ENCODE data around the gene TIPARP.

TIPARP gene

DNA sequence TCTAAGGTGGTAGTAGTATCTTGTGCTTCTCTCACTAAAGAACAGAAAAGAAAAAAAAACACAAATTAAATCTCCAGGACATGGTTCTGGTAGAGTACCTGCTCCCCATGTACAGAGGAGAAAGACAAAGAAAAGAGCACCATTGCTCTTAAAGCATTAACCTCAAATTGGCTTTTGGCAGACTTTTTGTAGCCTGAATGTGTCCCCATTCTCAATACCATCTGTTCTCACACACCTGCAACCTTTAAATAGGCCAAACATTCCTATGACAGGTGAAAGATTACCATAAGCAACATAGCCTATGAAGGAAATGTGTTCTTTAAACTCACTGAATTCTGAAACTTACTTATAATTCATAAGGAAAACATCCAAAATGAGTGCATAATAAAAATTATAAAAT lies 68.0 kb downstream of the TIPARP start:
- no peak for DNase-seq (ENCODE audit: low spot score)

DNA sequence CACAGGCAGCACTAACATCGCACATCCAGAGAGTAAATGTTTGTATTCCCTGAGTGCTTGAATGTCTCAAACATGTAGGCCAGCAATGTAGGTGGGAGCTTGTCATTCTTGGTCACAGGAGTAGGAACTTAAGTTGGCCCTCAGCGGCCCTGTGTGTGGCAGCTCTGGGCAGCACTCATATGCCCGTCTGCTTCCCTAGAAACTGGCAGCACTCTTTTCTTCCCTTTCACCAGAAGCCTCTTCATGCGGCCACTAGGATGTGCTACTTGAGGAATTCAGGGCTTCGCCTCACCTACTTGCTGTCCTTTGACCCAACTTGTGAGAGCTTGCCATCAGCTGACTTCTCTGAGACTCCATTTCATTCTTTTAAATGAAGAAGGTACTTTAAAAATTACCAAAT lies 69.5 kb downstream of the TIPARP start:
- no peak for DNase-seq (ENCODE audit: low spot score)

DNA sequence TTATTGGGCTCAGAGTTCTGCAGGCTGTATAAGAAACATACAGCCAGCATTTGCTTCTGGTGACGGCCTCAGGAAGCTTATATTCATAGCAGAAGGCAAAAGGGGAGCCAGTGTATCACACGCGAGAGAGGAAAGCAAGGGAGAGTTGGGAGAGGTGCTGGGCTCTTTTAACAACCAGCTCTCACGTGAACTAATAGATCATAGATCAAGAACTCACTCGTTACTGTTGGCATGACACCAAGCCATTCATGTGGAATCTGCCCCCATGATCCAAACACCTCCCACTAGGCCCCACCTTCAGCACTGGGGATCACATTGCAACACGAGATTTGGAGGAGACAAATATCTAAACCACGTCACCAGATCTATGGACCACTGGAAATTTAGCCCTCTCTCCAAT lies 70.2 kb downstream of the TIPARP start:
- DNase-seq (ENCODE audit: low spot score) = no peak

DNA sequence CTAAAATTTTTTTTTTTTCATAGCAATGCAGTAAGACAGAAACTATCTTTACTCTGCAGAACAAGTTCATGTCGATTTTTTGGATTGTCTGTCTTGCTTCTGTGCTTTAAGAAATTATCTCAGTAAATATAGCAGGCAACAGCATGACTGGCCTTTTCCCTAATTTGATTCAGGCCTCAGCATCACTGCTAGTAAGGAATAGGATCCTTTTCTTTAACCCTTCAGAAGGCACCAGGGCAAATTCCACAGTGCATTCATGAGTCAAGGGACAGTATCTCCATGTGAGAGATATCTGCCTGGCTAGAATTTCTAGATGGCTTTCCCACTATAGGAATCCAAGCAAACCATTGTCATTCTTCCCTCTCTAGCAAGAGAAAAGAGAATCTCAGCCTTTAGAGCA lies 71.4 kb downstream of the TIPARP start:
- DNase-seq (ENCODE audit: low spot score) = no peak

DNA sequence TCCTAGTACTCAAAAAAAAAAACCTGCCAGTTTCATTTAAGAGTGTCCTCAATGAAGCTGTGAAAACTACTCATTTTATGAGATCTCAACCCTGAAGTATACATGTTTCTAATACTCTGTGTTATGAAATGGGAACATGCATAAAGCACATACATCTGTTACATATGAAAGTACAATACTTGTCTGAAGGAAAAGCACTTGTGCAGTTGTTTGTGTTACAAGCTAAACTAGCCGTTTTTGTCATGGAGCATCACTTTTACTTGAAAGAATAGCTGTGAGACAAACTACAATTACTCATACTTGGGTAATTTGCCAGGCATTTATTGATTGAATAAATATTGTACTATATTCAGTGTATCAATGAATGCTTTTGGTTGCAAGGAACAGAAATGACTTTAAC lies 72.7 kb downstream of the TIPARP start:
- DNase-seq (ENCODE audit: low spot score) = no peak

DNA sequence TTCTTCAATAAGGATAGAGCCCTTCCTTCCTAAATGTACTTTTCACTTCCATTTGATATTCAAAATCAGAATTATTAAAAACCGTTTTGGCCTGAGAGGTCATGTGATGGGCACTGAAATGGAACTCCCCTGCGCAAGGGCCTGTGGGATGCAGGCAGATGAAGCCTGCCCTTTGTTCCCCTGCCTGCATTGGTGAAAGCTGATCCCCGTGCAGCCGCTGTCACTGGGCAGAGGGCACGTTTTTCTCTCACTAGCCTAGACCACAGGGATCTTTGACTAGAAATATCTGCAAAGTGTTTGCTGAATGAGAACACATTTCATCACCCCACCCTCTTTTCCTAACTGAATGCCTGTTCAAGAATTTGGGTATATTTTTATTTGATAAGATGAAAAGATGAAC lies 74.9 kb downstream of the TIPARP start:
- DNase-seq (ENCODE audit: low spot score) = no peak

DNA sequence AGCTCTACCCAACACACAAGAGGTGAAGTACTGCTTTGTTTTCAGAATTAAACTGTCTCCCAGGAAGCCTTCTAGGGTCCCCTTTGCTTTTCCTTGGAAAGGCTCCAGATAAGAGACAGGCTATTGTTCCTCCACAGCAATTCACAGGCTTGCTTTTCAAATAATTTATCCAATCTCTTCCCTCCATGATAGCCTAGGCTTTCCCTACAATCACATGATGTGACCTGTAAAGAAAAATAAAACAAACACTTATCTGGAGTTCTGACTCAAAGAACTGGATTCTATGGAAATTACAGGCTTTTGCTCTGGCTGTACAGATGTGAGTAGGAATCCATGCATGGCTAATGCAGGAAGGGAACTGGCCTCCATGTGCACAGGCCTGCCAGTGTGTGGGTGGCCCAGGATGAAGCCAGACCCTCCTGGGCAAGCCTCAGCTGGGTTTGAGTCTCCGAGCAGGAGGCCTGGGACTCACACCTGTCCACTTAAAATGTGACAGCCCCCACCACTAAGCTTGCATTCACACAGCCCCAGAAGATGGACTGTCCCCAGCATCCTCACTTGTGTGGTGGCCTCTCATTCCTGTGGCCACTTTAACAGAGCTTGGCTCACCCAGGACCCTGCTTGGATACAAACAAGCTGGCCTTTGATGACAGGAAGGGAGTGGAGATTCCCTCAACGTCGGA lies 75.9 kb downstream of the TIPARP start:
- no peak for DNase-seq (ENCODE audit: low spot score)

DNA sequence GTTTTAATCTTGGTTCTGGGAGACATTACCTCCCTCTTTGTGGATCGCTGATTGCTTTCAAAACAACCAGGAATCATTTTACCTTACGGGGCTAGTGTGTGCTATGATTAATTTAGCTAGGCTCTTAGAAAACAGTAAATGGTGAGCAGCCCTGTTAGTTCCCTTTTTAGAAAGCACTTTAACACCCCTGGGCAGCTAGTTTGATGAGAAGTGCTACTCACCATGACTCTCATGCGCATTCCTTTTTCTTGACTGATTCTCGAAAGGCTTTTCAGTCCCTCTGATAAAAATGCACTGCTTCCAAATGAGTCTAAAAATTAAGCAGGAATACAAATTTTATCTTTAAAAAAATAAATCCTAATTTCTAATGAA lies 76.5 kb downstream of the TIPARP start:
- DNase-seq (ENCODE audit: low spot score) = no peak

DNA sequence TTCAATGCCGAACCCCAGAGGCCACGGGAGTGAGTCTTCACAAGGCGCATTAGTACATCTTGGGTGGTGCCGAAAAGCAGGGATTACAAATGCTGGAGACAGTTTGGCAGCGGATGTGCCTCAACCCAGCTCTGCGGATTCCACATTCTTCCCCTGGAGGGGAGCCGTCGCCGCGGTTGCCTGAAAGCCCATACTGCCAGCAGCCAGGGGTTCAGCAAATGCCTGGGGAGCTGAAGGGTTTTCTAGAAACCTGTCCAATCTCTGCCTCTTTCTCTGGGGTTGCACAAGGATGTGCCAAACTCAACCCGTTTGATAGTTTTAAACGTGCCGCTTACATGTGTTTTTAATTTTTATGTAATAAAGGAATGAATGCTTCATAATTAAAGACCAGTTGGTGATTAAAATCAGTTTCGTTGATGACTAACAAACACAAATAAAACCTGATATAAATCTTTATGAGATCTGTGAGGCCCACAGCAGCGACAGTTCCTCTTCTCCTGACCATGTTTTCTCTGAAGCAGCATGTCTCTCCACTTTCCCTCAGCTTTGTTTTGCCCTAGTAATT lies 77.2 kb downstream of the TIPARP start:
- DNase-seq (ENCODE audit: low spot score) = no peak

All from CD4-positive, alpha-beta T cell treated with Interleukin-2 at 100 ng/mL for 4 hours (primary cell).